Lower lobe of right lung (tissue), 2 donors: ENCODE data around the gene MRAP. TPM values are rescaled to one million over a fixed set of nuclear protein-coding genes. Genes with fewer than 3 reads are reported as not detected.

Experiments used
- ATAC-seq, 2 donors: fragments of 200-7000 bp; cut with Tn5 transposase; one replicate each; pipeline ENCODE4 v1.9.1; 2020 to 2022; ENCODE audit warnings: mild to moderate bottlenecking in 2 of 2, moderate library complexity in 2 of 2
- DNase-seq: peaks from one replicate; pipeline ENCODE4 v3.0.0-alpha.2; 2020
- H3K27ac ChIP-seq: fragments of 200-600 bp; one replicate; pipeline ENCODE4 v1.8.0; 2022
- H3K27me3 ChIP-seq: fragments of 200-600 bp; one replicate; pipeline ENCODE4 v1.8.0; 2022; ENCODE audit warnings: low read depth
- H3K36me3 ChIP-seq: fragments of 200-600 bp; one replicate; pipeline ENCODE4 v1.8.0; 2022; ENCODE audit warnings: mild to moderate bottlenecking
- H3K4me1 ChIP-seq: fragments of 200-600 bp; one replicate; pipeline ENCODE4 v1.8.0; 2022
- H3K4me3 ChIP-seq: fragments of 200-600 bp; one replicate; pipeline ENCODE4 v1.8.0; 2022; ENCODE audit warnings: mild to moderate bottlenecking
- H3K9me3 ChIP-seq: fragments of 200-600 bp; one replicate; pipeline ENCODE4 v1.8.0; 2022
- intact Hi-C: fragments of 100-400 bp; cut with DNase I; formaldehyde crosslinking; loops from one replicate; pipeline ENCODE4 v1.11.0; 2022
- total RNA-seq: library from RNA; stranded (reverse); fragmentation: NEBNext Ultra II Directional; extraction: Animal tissue kit (Norgen Biotek cat#: 25700); gene quantifications from one replicate; pipeline ENCODE4 v1.2.1, GENCODE V29; 2021
- TF ChIP-seq, protein P1 (sequence below): fragments of 200-600 bp; IDR thresholded peaks from one replicate; pipeline ENCODE4 v1.8.0; 2022; ENCODE audit warnings: antibody characterized with exemption, mild to moderate bottlenecking
- donor health status: DM: no; HTN: yes; CAD: no; lungs with severe emphysema.

MRAP gene
- total RNA-seq, 1 donor from 2014 or later: not detected

GRCh38 chr21:32300117-32300681 is 1.5 kb downstream of the MRAP start:
- intact Hi-C loops: no loop called here
- Histone ChIP-seq H3K4me1 (no peaks in the 10 kb centered on the region), H3K27ac (no peak overlapping the region), H3K4me3 (no peak overlapping the region), H3K36me3 (no peaks in the 10 kb centered on the region), H3K27me3 (no peaks in the 10 kb centered on the region), H3K9me3 (no peaks in the 10 kb centered on the region)
- DNase-seq (no peak), ATAC-seq (no peak)
- TF ChIP-seq, protein P1, sequence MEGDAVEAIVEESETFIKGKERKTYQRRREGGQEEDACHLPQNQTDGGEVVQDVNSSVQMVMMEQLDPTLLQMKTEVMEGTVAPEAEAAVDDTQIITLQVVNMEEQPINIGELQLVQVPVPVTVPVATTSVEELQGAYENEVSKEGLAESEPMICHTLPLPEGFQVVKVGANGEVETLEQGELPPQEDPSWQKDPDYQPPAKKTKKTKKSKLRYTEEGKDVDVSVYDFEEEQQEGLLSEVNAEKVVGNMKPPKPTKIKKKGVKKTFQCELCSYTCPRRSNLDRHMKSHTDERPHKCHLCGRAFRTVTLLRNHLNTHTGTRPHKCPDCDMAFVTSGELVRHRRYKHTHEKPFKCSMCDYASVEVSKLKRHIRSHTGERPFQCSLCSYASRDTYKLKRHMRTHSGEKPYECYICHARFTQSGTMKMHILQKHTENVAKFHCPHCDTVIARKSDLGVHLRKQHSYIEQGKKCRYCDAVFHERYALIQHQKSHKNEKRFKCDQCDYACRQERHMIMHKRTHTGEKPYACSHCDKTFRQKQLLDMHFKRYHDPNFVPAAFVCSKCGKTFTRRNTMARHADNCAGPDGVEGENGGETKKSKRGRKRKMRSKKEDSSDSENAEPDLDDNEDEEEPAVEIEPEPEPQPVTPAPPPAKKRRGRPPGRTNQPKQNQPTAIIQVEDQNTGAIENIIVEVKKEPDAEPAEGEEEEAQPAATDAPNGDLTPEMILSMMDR: no peak

DNA sequence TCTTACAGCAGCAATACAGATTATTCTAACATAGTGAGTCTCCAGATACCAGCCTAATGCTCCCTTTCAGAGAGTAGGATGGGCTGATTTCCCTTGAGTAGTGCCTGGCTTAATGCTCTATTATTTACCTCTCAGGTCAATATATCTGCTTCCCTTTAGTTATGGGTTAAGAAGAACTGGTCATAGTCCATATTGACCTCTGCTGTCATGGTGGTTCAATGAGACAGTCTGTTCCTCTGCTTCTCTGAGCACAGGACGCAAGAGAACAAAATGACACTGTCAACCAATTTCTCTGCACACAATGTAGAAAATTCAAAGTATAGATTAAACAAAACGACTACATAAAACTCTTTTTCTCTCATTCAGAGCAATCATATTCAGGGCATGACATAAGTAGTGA is 2.9 kb downstream of the MRAP start:
- Histone ChIP-seq H3K4me3 (no peak overlapping the region), H3K36me3 (no peaks in the 10 kb centered on the region), H3K4me1 (no peaks in the 10 kb centered on the region), H3K9me3 (no peaks in the 10 kb centered on the region), H3K27me3 (no peaks in the 10 kb centered on the region), H3K27ac (no peak overlapping the region)
- intact Hi-C loops: no loop called here
- DNase-seq: no peak
- TF ChIP-seq, protein P1: no peak
- ATAC-seq: no peak

GRCh38 chr21:32302560-32302959 is 3.9 kb downstream of the MRAP start:
- Histone ChIP-seq H3K36me3 (no peaks in the 10 kb centered on the region), H3K4me1 (no peaks in the 10 kb centered on the region), H3K27me3 (no peaks in the 10 kb centered on the region), H3K4me3 (no peak overlapping the region), H3K27ac (no peak overlapping the region), H3K9me3 (no peaks in the 10 kb centered on the region)
- intact Hi-C loops: no loop called here
- TF ChIP-seq, protein P1: no peak
- no peak for DNase-seq
- no peak for ATAC-seq

- DNase-seq (no peak), ATAC-seq (no peak)
- no peak overlapping the region for H3K27ac ChIP-seq
- no peaks in the 10 kb centered on the region for H3K27me3 ChIP-seq
- H3K9me3 ChIP-seq: no peaks in the 10 kb centered on the region
- intact Hi-C loops: no loop called here
- no peak overlapping the region for H3K4me3 ChIP-seq
- H3K36me3 ChIP-seq: no peaks in the 10 kb centered on the region
- TF ChIP-seq, protein P1: no peak
- no peaks in the 10 kb centered on the region for H3K4me1 ChIP-seq
Observed at GRCh38 chr21:32303385-32303784, 4.7 kb downstream of the MRAP start.

GRCh38 chr21:32304998-32305397 is 6.3 kb downstream of the MRAP start:
- no peak overlapping the region for H3K4me3 ChIP-seq
- no peaks in the 10 kb centered on the region for H3K36me3 ChIP-seq
- TF ChIP-seq, protein P1: no peak
- no peaks in the 10 kb centered on the region for H3K9me3 ChIP-seq
- ATAC-seq (no peak), DNase-seq (no peak)
- intact Hi-C loops: no loop called here
- no peaks in the 10 kb centered on the region for H3K27me3 ChIP-seq
- H3K4me1 ChIP-seq: no peaks in the 10 kb centered on the region
- H3K27ac ChIP-seq: no peak overlapping the region
